WTC11 (cell line): Measurements from ENCODE around the gene MTFMT. TPM values are rescaled to one million over a fixed set of nuclear protein-coding genes. Genes with fewer than 3 reads are reported as not detected.

Source experiments
- ATAC-seq: fragments of 200-7000 bp; cut with Tn5 transposase; 2 replicates; pipeline ENCODE4 v1.10.0; 2021; ENCODE audit warnings: mild to moderate bottlenecking, moderate library complexity
- CTCF ChIA-PET: fragments of 300-600 bp; sonication (Branson Sonifier 250); formaldehyde crosslinking; loops from one replicate; lab custom pipeline; 2021; ENCODE audit warnings: antibody characterized with exemption; lab: Charles Lee
- POLR2A ChIA-PET: fragments of 350-600 bp; sonication (Branson Sonifier 250); formaldehyde crosslinking; loops from one replicate; lab custom pipeline; 2021; ENCODE audit warnings: antibody characterized with exemption; lab: Charles Lee
- DNase-seq: peaks from one replicate; pipeline ENCODE4 v3.0.0; 2021; ENCODE audit warnings: low spot score
- H3K27ac Mint-ChIP-seq: 2 replicates; pipeline ENCODE4 v1.8.0; 2021; ENCODE audit warnings: mixed read lengths
- H3K27me3 Mint-ChIP-seq: 2 replicates; pipeline ENCODE4 v1.8.0; 2021; ENCODE audit warnings: low read depth, mild to moderate bottlenecking, moderate library complexity, mixed read lengths
- H3K36me3 Mint-ChIP-seq: 2 replicates; pipeline ENCODE4 v1.8.0; 2021; ENCODE audit warnings: mixed read lengths
- H3K4me1 Mint-ChIP-seq: 2 replicates; pipeline ENCODE4 v1.8.0; 2022; ENCODE audit warnings: mixed read lengths
- H3K4me3 Mint-ChIP-seq: 2 replicates; pipeline ENCODE4 v1.8.0; 2021; ENCODE audit warnings: mild to moderate bottlenecking, moderate library complexity, mixed read lengths
- H3K9me3 Mint-ChIP-seq: 2 replicates; pipeline ENCODE4 v1.8.0; 2021; ENCODE audit warnings: mixed read lengths
- CBFB ChIP-seq: sonication (generic); formaldehyde crosslinking; IDR thresholded peaks from 2 replicates; pipeline ENCODE4 v1.8.1; 2022; ENCODE audit warnings: mild to moderate bottlenecking, low read depth, missing genetic modification reagents
- ERG ChIP-seq: fragments of 250-450 bp; sonication (Bioruptor Pico); IDR thresholded peaks from 2 replicates; pipeline ENCODE4 v1.8.0; 2021; ENCODE audit warnings: mild to moderate bottlenecking
- FOXP1 ChIP-seq: sonication (generic); formaldehyde crosslinking; IDR thresholded peaks from 2 replicates; pipeline ENCODE4 v1.8.0; 2022; ENCODE audit warnings: missing genetic modification reagents, mild to moderate bottlenecking, moderate library complexity, borderline replicate concordance
- GTF2I ChIP-seq: fragments of 250-450 bp; sonication (Bioruptor Pico); conservative IDR thresholded peaks from 2 replicates; pipeline ENCODE4 v1.4.0; 2021; ENCODE audit warnings: mild to moderate bottlenecking
- IRF1 ChIP-seq: sonication (generic); formaldehyde crosslinking; IDR thresholded peaks from 2 replicates; pipeline ENCODE4 v1.8.0; 2023; ENCODE audit warnings: missing genetic modification reagents
- OVOL2 ChIP-seq: fragments of 250-450 bp; sonication (Bioruptor Pico); IDR thresholded peaks from 2 replicates; pipeline ENCODE4 v1.9.0; 2021; ENCODE audit warnings: mild to moderate bottlenecking, borderline replicate concordance
- PRDM15 ChIP-seq: sonication (generic); formaldehyde crosslinking; IDR thresholded peaks from 2 replicates; pipeline ENCODE4 v1.8.0; 2022; ENCODE audit warnings: missing genetic modification reagents
- RORB ChIP-seq: fragments of 250-450 bp; sonication (Bioruptor Pico); IDR thresholded peaks from 2 replicates; pipeline ENCODE4 v1.9.0; 2021; ENCODE audit warnings: mild to moderate bottlenecking
- USF1 ChIP-seq: sonication (generic); formaldehyde crosslinking; IDR thresholded peaks from 2 replicates; pipeline ENCODE4 v1.8.0; 2022; ENCODE audit warnings: mild to moderate bottlenecking, missing genetic modification reagents
- ZBTB21 ChIP-seq: sonication (generic); formaldehyde crosslinking; IDR thresholded peaks from 2 replicates; pipeline ENCODE4 v1.8.1; 2023; ENCODE audit warnings: mild to moderate bottlenecking, missing genetic modification reagents, borderline replicate concordance
- ZNF532 ChIP-seq: fragments of 250-450 bp; sonication (Bioruptor Pico); IDR thresholded peaks from 2 replicates; pipeline ENCODE4 v1.9.0; 2021; ENCODE audit warnings: mild to moderate bottlenecking, borderline replicate concordance
- total RNA-seq: library from RNA; stranded (reverse); gene quantifications from 3 replicates; pipeline ENCODE4 v1.2.3, GENCODE V29; 2021
- TF ChIP-seq, protein P1 (sequence below): fragments of 250-450 bp; sonication (Bioruptor Pico); IDR thresholded peaks from 2 replicates; pipeline ENCODE4 v1.9.0; 2021; ENCODE audit warnings: mild to moderate bottlenecking
- TF ChIP-seq, protein P2 (sequence below): sonication (generic); formaldehyde crosslinking; IDR thresholded peaks from 2 replicates; pipeline ENCODE4 v1.8.1; 2022; ENCODE audit warnings: missing genetic modification reagents, borderline replicate concordance
- TF ChIP-seq, protein P3 (sequence below): sonication (generic); formaldehyde crosslinking; IDR thresholded peaks from 2 replicates; pipeline ENCODE4 v1.8.1; 2022; ENCODE audit warnings: low read depth, mild to moderate bottlenecking, moderate library complexity, missing genetic modification reagents, borderline replicate concordance

The MTFMT gene
- total RNA-seq, 1 experiment from 2014 or later = 26.7 TPM

GRCh38 chr15:65028338-65028737, 1.1 kb downstream of the MTFMT start (continued):
- TF ChIP-seq ZNF532 (CRISPR knock-in tag) = no peak
- TF ChIP-seq, all 79 proteins: peak for 0

- ChIA-PET CTCF (interaction anchor here (0.5 to 1.5 kb wide), 4 partner anchors 39 to 74 kb away, joined by 3 to 4 read pairs (median 4); no protein-coding TSS in a partner anchor), POLR2A (no interaction called here)
- Mint-ChIP-seq H3K4me1 (peaks cover 18% of the 10 kb centered on the region), H3K27ac (no peak overlapping the region), H3K9me3 (no peaks in the 10 kb centered on the region), H3K4me3 (peak overlapping the region; percentile 75), H3K36me3 (peaks cover 8% of the 10 kb centered on the region), H3K27me3 (peaks cover 6% of the 10 kb centered on the region)
- ATAC-seq = no peak
- no peak for DNase-seq
- TF ChIP-seq RORB (CRISPR knock-in tag) (no peak), ERG (CRISPR knock-in tag) (no peak), GTF2I (CRISPR knock-in tag) (no peak), CBFB (CRISPR knock-in tag) (no peak)
- TF ChIP-seq, protein P1, sequence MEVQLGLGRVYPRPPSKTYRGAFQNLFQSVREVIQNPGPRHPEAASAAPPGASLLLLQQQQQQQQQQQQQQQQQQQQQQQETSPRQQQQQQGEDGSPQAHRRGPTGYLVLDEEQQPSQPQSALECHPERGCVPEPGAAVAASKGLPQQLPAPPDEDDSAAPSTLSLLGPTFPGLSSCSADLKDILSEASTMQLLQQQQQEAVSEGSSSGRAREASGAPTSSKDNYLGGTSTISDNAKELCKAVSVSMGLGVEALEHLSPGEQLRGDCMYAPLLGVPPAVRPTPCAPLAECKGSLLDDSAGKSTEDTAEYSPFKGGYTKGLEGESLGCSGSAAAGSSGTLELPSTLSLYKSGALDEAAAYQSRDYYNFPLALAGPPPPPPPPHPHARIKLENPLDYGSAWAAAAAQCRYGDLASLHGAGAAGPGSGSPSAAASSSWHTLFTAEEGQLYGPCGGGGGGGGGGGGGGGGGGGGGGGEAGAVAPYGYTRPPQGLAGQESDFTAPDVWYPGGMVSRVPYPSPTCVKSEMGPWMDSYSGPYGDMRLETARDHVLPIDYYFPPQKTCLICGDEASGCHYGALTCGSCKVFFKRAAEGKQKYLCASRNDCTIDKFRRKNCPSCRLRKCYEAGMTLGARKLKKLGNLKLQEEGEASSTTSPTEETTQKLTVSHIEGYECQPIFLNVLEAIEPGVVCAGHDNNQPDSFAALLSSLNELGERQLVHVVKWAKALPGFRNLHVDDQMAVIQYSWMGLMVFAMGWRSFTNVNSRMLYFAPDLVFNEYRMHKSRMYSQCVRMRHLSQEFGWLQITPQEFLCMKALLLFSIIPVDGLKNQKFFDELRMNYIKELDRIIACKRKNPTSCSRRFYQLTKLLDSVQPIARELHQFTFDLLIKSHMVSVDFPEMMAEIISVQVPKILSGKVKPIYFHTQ (CRISPR knock-in tag) = no peak
Observed at GRCh38 chr15:65027593-65027992, 1.8 kb downstream of the MTFMT start.

GRCh38 chr15:65026756-65027155, 2.7 kb downstream of the MTFMT start:
- DNase-seq (no peak), ATAC-seq (no peak)
- Mint-ChIP-seq H3K27me3 (peaks cover 6% of the 10 kb centered on the region), H3K4me3 (no peak overlapping the region), H3K4me1 (peaks cover 12% of the 10 kb centered on the region), H3K27ac (peak overlapping the region; percentile 27; the same call in 1 of the 2 replicates), H3K36me3 (peaks cover 8% of the 10 kb centered on the region), H3K9me3 (no peaks in the 10 kb centered on the region)
- POLR2A ChIA-PET = interaction anchor here (0.6 kb wide), 1 partner anchor 113 kb away, joined by 3 read pairs; no protein-coding TSS in a partner anchor
- CTCF ChIA-PET = interaction anchor here (0.6 to 1.5 kb wide), 2 partner anchors 47 to 75 kb away, joined by 4 read pairs; no protein-coding TSS in a partner anchor
- no peak for TF ChIP-seq USF1 (CRISPR knock-in tag)
- no peak for TF ChIP-seq IRF1 (CRISPR knock-in tag)
- no peak for TF ChIP-seq OVOL2 (CRISPR knock-in tag)
- no peak for TF ChIP-seq FOXP1 (CRISPR knock-in tag)
- TF ChIP-seq, protein P2, sequence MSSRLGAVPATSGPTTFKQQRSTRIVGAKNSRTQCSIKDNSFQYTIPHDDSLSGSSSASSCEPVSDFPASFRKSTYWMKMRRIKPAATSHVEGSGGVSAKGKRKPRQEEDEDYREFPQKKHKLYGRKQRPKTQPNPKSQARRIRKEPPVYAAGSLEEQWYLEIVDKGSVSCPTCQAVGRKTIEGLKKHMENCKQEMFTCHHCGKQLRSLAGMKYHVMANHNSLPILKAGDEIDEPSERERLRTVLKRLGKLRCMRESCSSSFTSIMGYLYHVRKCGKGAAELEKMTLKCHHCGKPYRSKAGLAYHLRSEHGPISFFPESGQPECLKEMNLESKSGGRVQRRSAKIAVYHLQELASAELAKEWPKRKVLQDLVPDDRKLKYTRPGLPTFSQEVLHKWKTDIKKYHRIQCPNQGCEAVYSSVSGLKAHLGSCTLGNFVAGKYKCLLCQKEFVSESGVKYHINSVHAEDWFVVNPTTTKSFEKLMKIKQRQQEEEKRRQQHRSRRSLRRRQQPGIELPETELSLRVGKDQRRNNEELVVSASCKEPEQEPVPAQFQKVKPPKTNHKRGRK (CRISPR knock-in tag) = no peak
- TF ChIP-seq, protein P3, sequence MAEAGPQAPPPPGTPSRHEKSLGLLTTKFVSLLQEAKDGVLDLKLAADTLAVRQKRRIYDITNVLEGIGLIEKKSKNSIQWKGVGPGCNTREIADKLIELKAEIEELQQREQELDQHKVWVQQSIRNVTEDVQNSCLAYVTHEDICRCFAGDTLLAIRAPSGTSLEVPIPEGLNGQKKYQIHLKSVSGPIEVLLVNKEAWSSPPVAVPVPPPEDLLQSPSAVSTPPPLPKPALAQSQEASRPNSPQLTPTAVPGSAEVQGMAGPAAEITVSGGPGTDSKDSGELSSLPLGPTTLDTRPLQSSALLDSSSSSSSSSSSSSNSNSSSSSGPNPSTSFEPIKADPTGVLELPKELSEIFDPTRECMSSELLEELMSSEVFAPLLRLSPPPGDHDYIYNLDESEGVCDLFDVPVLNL (CRISPR knock-in tag) = no peak
- TF ChIP-seq ZBTB21 = no peak
- TF ChIP-seq PRDM15 (CRISPR knock-in tag) = no peak
